IMR-90 (cell line): ENCODE results near the gene NME1. TPM values are rescaled to one million over a fixed set of nuclear protein-coding genes. Genes with fewer than 3 reads are reported as not detected.

Source experiments
- ATAC-seq: fragments of 200-7000 bp; cut with Tn5 transposase; 2 replicates; pipeline ENCODE4 v1.9.1; 2020; ENCODE audit warnings: low read depth, mild to moderate bottlenecking, moderate library complexity
- BruUV-seq: library from RNA; stranded (reverse); fragments of 400-500 nt; replicated peaks from 2 replicates; lab custom pipeline; 2021; lab: Mats Ljungman, UMichigan
- CTCF ChIA-PET: fragments of 300-600 bp; formaldehyde crosslinking; extraction: SDS; loops from one replicate; lab custom pipeline; 2021; ENCODE audit warnings: antibody characterized with exemption; lab: Yijun Ruan, JAX
- POLR2A ChIA-PET: fragments of 300-600 bp; sonication (Branson Sonifier 250); formaldehyde crosslinking; loops from one replicate; lab custom pipeline; 2022; ENCODE audit warnings: antibody characterized with exemption; ENCODE audit not compliant: unreplicated experiment; lab: Charles Lee
- DNase-seq: peaks from one replicate; pipeline ENCODE4 v3.0.0; 2013
- H2AFZ ChIP-seq: replicated peaks from 2 replicates; pipeline ENCODE3; 2013; ENCODE audit warnings: low read length, mild to moderate bottlenecking; ENCODE audit not compliant: poor library complexity
- H2AK5ac ChIP-seq: 2 replicates; pipeline ENCODE4 v1.6.1; 2013; ENCODE audit warnings: low read depth, low read length, inconsistent platforms
- H2AK9ac ChIP-seq: replicated peaks from 2 replicates; pipeline ENCODE3; 2013; ENCODE audit warnings: mild to moderate bottlenecking, low read depth, low read length, moderate library complexity; ENCODE audit not compliant: poor library complexity
- H2BK120ac ChIP-seq: 2 replicates; pipeline ENCODE4 v1.6.1; 2013; ENCODE audit warnings: low read depth, low read length, inconsistent platforms
- H2BK15ac ChIP-seq: 3 replicates; pipeline ENCODE4 v1.6.1; 2013; ENCODE audit warnings: low read depth, low read length, inconsistent platforms
- H2BK20ac ChIP-seq: 2 replicates; pipeline ENCODE4 v1.6.1; 2013; ENCODE audit warnings: low read depth, mild to moderate bottlenecking, inconsistent platforms, low read length, moderate library complexity
- H2BK5ac ChIP-seq: 2 replicates; pipeline ENCODE4 v1.6.1; 2013; ENCODE audit warnings: mild to moderate bottlenecking, low read depth, low read length, inconsistent platforms; ENCODE audit not compliant: poor library complexity, severe bottlenecking
- H3K14ac ChIP-seq: replicated peaks from 2 replicates; pipeline ENCODE4 v1.6.1; 2013; ENCODE audit warnings: low read depth, low read length, inconsistent platforms
- H3K18ac ChIP-seq: 2 replicates; pipeline ENCODE4 v1.6.1; 2013; ENCODE audit warnings: low read depth, low read length, control low read depth
- H3K23ac ChIP-seq: 2 replicates; pipeline ENCODE4 v1.6.1; 2013; ENCODE audit warnings: low read depth, low read length, inconsistent platforms
- H3K27ac ChIP-seq: 2 replicates; pipeline ENCODE4 v1.5.1; 2013; ENCODE audit warnings: mild to moderate bottlenecking, control low read depth, low read length; ENCODE audit not compliant: insufficient read depth
- H3K27me3 ChIP-seq: 2 replicates; pipeline ENCODE4 v1.6.1; 2013; ENCODE audit warnings: low read length; ENCODE audit not compliant: control insufficient read depth, insufficient read depth
- H3K36me3 ChIP-seq: 2 replicates; pipeline ENCODE4 v1.6.1; 2013; ENCODE audit warnings: low read length, mixed read lengths; ENCODE audit not compliant: control insufficient read depth, insufficient read depth
- H3K4ac ChIP-seq: 2 replicates; pipeline ENCODE4 v1.6.1; 2013; ENCODE audit warnings: low read depth, low read length, inconsistent platforms
- H3K4me1 ChIP-seq: 2 replicates; pipeline ENCODE4 v1.6.1; 2013; ENCODE audit warnings: low read length, mixed read lengths; ENCODE audit not compliant: control insufficient read depth, insufficient read depth
- H3K4me2 ChIP-seq: 2 replicates; pipeline ENCODE4 v1.6.1; 2013; ENCODE audit warnings: low read depth, mild to moderate bottlenecking, control low read depth, low read length, moderate library complexity
- H3K4me3 ChIP-seq: 2 replicates; pipeline ENCODE4 v1.5.1; 2013; ENCODE audit warnings: low read depth, mild to moderate bottlenecking, control low read depth, low read length, moderate library complexity; ENCODE audit not compliant: insufficient read depth
- H3K56ac ChIP-seq: 2 replicates; pipeline ENCODE4 v1.6.1; 2013; ENCODE audit warnings: low read length, inconsistent platforms; ENCODE audit not compliant: insufficient read depth; ENCODE audit errors: extremely low read depth
- H3K79me1 ChIP-seq, 2 experiments: 2 replicates each; pipeline ENCODE4 v1.6.1; 2013; ENCODE audit warnings: low read length in 2 of 2, inconsistent platforms in 1 of 2, low read depth in 1 of 2
- H3K9ac ChIP-seq: 2 replicates; pipeline ENCODE4 v1.6.1; 2013; ENCODE audit warnings: low read depth, low read length, control low read depth
- H3K9me1 ChIP-seq: 2 replicates; pipeline ENCODE4 v1.6.1; 2013; ENCODE audit warnings: low read length, inconsistent platforms; ENCODE audit not compliant: insufficient read depth
- H3K9me3 ChIP-seq: 2 replicates; pipeline ENCODE4 v1.6.1; 2013; ENCODE audit warnings: low read length; ENCODE audit not compliant: control insufficient read depth, insufficient read depth
- H4K20me1 ChIP-seq: 2 replicates; pipeline ENCODE4 v1.6.1; 2013; ENCODE audit warnings: low read length, inconsistent platforms; ENCODE audit not compliant: insufficient read depth
- H4K5ac ChIP-seq: 2 replicates; pipeline ENCODE4 v1.6.1; 2013; ENCODE audit warnings: mild to moderate bottlenecking, low read depth, low read length, control low read depth
- H4K8ac ChIP-seq, 2 experiments: 2 replicates each; pipeline ENCODE4 v1.6.1; 2013; ENCODE audit warnings: low read depth in 2 of 2, low read length in 2 of 2, control low read depth in 1 of 2, inconsistent platforms in 1 of 2
- H4K91ac ChIP-seq: 2 replicates; pipeline ENCODE4 v1.6.1; 2013; ENCODE audit warnings: low read depth, low read length, inconsistent platforms; ENCODE audit not compliant: insufficient read depth
- BHLHE40 ChIP-seq: fragments of 150-350 bp; IDR thresholded peaks from 2 replicates; pipeline ENCODE4 v1.6.1; 2016; ENCODE audit warnings: mild to moderate bottlenecking, low read depth, low read length
- CHD1 ChIP-seq: IDR thresholded peaks from 2 replicates; pipeline ENCODE4 v1.6.1; 2012; ENCODE audit warnings: low read depth, low read length, improper control_type of control experiment
- MAZ ChIP-seq: IDR thresholded peaks from 2 replicates; pipeline ENCODE4 v1.6.1; 2012; ENCODE audit warnings: low read depth, mild to moderate bottlenecking, low read length, improper control_type of control experiment, moderate library complexity, borderline replicate concordance
- MXI1 ChIP-seq: IDR thresholded peaks from 2 replicates; pipeline ENCODE4 v1.6.1; 2012; ENCODE audit warnings: low read depth, mild to moderate bottlenecking, low read length, moderate library complexity, borderline replicate concordance
- POLR2A ChIP-seq: IDR thresholded peaks from 2 replicates; pipeline ENCODE4 v1.6.1; 2012; ENCODE audit warnings: mild to moderate bottlenecking, low read depth, low read length
- RAD21 ChIP-seq: IDR thresholded peaks from 2 replicates; pipeline ENCODE4 v1.6.1; 2012; ENCODE audit warnings: low read length, improper control_type of control experiment
- RCOR1 ChIP-seq: IDR thresholded peaks from 2 replicates; pipeline ENCODE4 v1.6.1; 2012; ENCODE audit warnings: mild to moderate bottlenecking, low read length, improper control_type of control experiment; ENCODE audit not compliant: insufficient replicate concordance
- SMC3 ChIP-seq: fragments of 150-350 bp; IDR thresholded peaks from 2 replicates; pipeline ENCODE4 v1.6.1; 2016; ENCODE audit warnings: low read depth, mild to moderate bottlenecking, antibody characterized with exemption, low read length, moderate library complexity
- WGBS, 2 experiments: methylation state at CpG; one replicate each; pipeline versions ENCODE4 v1.1.5 to v1.1.7; 2013; ENCODE audit warnings: missing lambda C conversion rate in 2 of 2; ENCODE audit not compliant: insufficient read length in 1 of 2; ENCODE audit errors: extremely low coverage in 2 of 2; 5-methylcytosine and 5-hydroxymethylcytosine counted together
- dilution Hi-C: fragments of 300-500 bp; cut with HindIII; formaldehyde crosslinking; loops from one replicate; pipeline ENCODE4 v1.14.3; 2018; ENCODE audit warnings: low sequenced_read_pairs; ENCODE audit not compliant: unreplicated experiment
- in situ Hi-C: fragments of 300-500 bp; cut with MboI; formaldehyde crosslinking; loops from 3 replicates; pipeline ENCODE4 v1.14.3; 2019; ENCODE audit warnings: low sequenced_read_pairs, inconsistent platforms, mixed read lengths
- intact Hi-C: fragments of 100-400 bp; cut with micrococcal nuclease; formaldehyde crosslinking; loops from 2 replicates; pipeline ENCODE4 v1.10.0; 2022
- polyA plus RNA-seq, 3 experiments: library from polyadenylated mRNA; depleted of rRNA; stranded (reverse); fragments of >200 nt; gene quantifications; 2 replicates each; pipeline ENCODE4 v1.2.3, GENCODE V29; 2012; ENCODE audit warnings: low replicate concordance in 1 of 3
- total RNA-seq: library from RNA; depleted of rRNA; stranded (reverse); fragments of >200 nt; gene quantifications from 2 replicates; pipeline ENCODE4 v1.2.3, GENCODE V29; 2012
- TF ChIP-seq, protein P1 (sequence below): fragments of 150-350 bp; IDR thresholded peaks from 2 replicates; pipeline ENCODE4 v1.6.1; 2016; ENCODE audit warnings: low read depth, mild to moderate bottlenecking, low read length, moderate library complexity, borderline replicate concordance

Gene NME1
- total and polyA plus RNA-seq, 2 of the 4 experiments (the other 2 are of a cell fraction) = 311 to 312 TPM

DNA sequence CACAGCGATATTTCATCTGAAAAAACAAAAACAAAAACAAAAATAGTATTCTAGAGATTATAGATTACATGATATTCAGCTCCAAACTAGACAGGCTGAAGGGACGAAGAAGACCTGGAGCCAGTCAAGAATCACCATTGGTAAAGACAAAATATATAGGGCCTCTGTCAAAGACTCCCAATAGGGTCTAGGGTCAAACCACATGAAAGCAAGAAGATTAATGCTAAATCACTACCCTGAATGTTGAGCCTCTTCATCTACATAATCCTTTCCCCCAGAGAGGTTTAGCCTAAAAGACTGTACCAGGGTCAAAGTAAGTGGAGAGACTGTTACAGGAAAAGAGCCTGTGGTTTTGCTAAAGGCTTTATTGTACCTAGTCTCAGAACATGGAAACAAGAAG is 10.8 kb upstream of the NME1 start:
- H2BK5ac ChIP-seq = no peak overlapping the region
- H3K27ac ChIP-seq = no peak overlapping the region
- in situ Hi-C loops = loop anchor here (10.0 kb wide), 1 partner anchor 278 kb away; the partner anchor contains the start of gene TOB1

More for the DNA sequence above, 10.8 kb upstream of the NME1 start:
- no peak overlapping the region for H3K56ac ChIP-seq
- dilution Hi-C loops (no loop called here), intact Hi-C loops (no loop called here)
- H2BK20ac ChIP-seq = no peak overlapping the region
- ChIA-PET POLR2A (no interaction called here), CTCF (interaction anchor here (1.5 kb wide), 1 partner anchor 10 kb away, joined by 5 read pairs; the partner anchor contains the start of gene NME1)
- no peak overlapping the region for H2BK120ac ChIP-seq
- H3K23ac ChIP-seq = no peak overlapping the region
- H3K36me3 ChIP-seq = no peaks in the 10 kb centered on the region
- no peak overlapping the region for H2AK9ac ChIP-seq
- no peak overlapping the region for H4K8ac ChIP-seq
- H2AFZ ChIP-seq = no peak overlapping the region
- no peaks in the 10 kb centered on the region for H3K9me3 ChIP-seq
- no CpG with 5 or more reads among the region's 2 CpGs for WGBS, 2 experiments
- no peaks in the 10 kb centered on the region for H3K27me3 ChIP-seq
- no peak overlapping the region for H2BK15ac ChIP-seq
- TF ChIP-seq RAD21 = no peak
- TF ChIP-seq, protein P1, sequence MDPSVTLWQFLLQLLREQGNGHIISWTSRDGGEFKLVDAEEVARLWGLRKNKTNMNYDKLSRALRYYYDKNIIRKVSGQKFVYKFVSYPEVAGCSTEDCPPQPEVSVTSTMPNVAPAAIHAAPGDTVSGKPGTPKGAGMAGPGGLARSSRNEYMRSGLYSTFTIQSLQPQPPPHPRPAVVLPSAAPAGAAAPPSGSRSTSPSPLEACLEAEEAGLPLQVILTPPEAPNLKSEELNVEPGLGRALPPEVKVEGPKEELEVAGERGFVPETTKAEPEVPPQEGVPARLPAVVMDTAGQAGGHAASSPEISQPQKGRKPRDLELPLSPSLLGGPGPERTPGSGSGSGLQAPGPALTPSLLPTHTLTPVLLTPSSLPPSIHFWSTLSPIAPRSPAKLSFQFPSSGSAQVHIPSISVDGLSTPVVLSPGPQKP = no peak
- TF ChIP-seq MXI1 = no peak
- no peak for TF ChIP-seq CHD1
- TF ChIP-seq SMC3 = no peak
- no peak for TF ChIP-seq RCOR1
- no peak for TF ChIP-seq POLR2A
- TF ChIP-seq BHLHE40 = no peak
- no peak for TF ChIP-seq MAZ
- DNase-seq (no peak), ATAC-seq (no peak)
- no peak overlapping the region for H3K9ac ChIP-seq
- no peaks in the 10 kb centered on the region for H4K20me1 ChIP-seq
- no peak overlapping the region for H4K5ac ChIP-seq
- no peak overlapping the region for H3K4me3 ChIP-seq
- H3K9me1 ChIP-seq = peaks cover 4% of the 10 kb centered on the region; the same call in 1 of the 2 replicates
- no peak overlapping the region for H3K18ac ChIP-seq
- no peak overlapping the region for H3K14ac ChIP-seq
- no peak overlapping the region for H3K4me2 ChIP-seq
- no peak overlapping the region for H4K91ac ChIP-seq
- BruUV-seq = no TSS peak
- H3K4me1 ChIP-seq = no peaks in the 10 kb centered on the region
- no peaks in the 10 kb centered on the region for H3K79me1 ChIP-seq
- no peak overlapping the region for H2AK5ac ChIP-seq
- H3K4ac ChIP-seq = no peak overlapping the region
